HG02970 (cell line): Measurements from ENCODE around the gene LRRC56.

Experiments
- ATAC-seq: cut with Tn5 transposase; IDR thresholded peaks from one replicate; pipeline ENCODE4 v1.9.1; 2021; ENCODE audit warnings: mild to moderate bottlenecking, moderate library complexity, moderate number of reproducible peaks; ENCODE audit not compliant: unreplicated experiment, low FRiP score

The LRRC56 gene

GRCh38 chr11:518463-519202 lies 18.7 kb upstream of the LRRC56 start:
- peak; percentile 85 for ATAC-seq

- ATAC-seq = no peak
These were observed 16.7 kb upstream of the LRRC56 start for GRCh38 chr11:520428-521176.

GRCh38 chr11:521177-521688 lies 16.1 kb upstream of the LRRC56 start:
- ATAC-seq = no peak

DNA sequence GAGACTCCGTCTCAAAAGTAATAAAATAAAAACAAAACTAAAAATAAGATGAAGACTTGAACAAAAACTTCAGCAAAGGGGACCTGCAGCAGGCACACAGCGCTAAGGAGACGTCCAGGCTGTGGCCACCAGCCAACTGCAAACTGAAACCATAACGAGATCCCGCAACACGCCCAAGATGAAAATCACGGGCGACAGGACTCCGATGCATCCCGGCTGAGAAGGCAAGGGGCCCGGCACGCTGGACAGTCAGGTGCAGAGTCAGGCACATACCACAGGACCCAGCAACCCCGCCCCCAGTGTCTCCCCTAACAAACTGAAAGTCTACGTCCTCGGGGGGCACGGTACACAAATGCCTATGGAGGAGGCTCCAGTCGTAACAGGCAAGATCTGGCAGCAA lies 11.1 kb upstream of the LRRC56 start:
- ATAC-seq = no peak

DNA sequence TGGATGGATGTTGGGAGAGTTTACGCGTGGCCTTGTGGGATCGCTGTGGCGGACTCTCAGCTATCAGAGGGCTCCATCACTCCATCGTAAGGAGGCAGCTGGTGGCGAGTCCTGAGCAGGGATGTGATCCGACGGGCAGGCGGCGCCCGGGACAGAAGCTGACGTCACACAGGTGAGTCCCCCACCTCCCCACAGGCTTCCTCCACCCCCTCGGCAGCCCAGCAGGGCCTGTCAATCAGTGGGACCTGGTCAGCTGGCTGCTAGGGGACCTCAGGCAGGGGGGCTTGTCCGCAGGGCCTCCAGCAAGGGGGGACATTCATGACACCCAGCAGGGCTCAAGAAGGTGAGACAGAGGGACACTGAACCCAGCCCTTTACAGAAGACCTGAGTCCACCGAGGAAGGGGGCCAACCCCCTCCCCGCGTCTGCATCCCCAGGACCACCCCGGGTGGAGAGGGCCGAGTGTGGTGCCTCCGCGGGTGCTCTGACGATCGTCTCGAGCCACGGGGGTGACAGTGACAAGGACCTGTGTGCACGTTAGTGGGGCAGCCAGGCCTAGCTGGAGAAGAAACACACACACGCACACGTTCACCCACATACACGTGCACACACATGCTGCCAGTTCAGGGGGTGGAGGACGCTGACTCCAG lies 9.0 kb upstream of the LRRC56 start:
- no peak for ATAC-seq

DNA sequence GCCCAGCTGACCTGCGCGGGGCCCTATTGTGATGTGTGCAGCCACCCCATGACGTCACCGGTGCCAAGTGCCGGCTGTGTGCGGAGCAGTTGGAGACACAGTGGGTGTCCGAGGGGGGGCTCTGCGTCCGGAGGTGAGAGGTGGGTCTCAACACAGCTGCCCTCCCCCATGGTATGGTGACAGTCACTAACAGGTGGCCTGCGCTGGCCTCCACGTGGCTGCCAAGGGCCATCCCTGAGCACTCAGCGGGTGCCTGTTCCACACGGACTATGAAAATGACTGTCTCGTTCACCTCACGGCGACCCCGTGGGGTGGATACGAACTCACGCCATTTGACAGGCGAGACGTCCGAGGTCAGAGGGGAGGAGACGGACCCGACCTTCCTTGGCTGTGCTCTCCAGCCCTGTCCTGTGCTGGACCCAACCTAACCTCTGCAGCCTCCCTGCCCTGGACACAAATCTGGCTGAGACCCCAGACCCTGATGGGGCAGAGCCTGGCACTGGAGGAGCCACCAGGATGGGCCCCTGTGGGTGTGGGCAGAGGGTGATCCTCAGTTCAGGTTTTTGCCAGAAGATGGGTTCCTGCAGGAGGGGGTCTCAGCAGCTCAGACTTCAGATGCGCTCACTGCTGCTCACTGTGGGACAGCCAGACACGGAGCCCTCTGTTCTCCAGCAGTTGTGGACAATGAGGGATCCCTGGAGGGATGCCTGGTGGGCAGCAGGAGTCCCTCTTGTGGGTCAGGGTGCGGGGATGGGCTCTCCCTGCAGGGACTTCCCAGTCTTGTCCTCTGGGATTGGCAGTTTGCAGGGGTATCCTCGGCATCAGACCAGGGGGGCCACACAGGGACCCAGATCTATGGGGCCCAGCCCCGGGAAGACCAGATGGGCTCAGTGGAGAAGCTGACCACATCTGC lies 8.3 kb upstream of the LRRC56 start:
- no peak for ATAC-seq

GRCh38 chr11:529728-530411 lies 7.5 kb upstream of the LRRC56 start:
- no peak for ATAC-seq

GRCh38 chr11:530960-531831 lies 6.1 kb upstream of the LRRC56 start:
- no peak for ATAC-seq

- no peak for ATAC-seq
These were observed 5.3 kb upstream of the LRRC56 start for GRCh38 chr11:531919-532526.

DNA sequence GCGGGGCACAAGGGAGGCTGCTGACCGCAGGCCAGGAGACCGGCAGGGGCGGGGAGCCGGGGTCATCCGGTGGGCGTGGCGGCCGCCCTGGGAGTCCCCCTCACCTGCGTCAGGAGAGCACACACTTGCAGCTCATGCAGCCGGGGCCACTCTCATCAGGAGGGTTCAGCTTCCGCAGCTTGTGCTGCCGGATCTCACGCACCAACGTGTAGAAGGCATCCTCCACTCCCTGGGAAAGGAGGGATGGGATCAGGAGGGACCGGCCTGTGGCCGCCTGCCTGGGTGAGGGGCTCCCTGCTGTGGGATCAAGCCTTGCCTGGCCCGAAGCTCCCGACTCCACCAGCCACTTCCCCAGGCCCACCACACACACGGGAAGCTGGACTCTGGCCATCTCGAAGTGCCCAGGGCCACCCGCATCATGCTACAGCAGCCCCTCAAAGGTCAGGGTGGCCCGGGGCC lies 4.8 kb upstream of the LRRC56 start:
- ATAC-seq = no peak

DNA sequence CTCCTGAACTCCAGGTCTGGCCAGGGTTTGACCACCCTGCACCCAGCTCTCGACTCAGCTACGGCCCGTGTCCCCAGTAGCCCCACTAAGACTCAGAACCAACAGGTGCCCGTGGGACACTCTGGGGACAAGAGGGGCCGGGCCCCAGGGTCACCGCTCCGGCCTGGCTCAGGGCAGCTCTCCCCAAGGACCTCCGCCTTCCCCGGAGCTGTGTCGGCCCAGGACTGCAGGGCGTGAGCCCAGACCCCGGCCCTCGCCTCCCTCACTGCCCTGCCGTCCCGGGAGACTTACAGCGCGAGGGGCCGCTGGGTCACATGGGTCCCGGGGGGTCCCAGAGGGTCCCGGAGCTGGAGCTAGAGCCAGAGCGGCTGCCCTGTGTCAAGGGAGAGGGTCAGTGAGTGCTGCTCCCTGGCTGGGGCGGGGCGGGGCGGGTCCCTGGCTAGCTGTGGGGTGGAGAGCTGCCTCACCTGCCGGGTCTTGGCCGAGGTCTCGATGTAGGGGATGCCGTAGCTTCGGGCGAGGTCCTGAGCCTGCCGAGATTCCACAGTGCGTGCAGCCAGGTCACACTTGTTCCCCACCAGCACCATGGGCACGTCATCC lies 4.2 kb upstream of the LRRC56 start:
- ATAC-seq = no peak

DNA sequence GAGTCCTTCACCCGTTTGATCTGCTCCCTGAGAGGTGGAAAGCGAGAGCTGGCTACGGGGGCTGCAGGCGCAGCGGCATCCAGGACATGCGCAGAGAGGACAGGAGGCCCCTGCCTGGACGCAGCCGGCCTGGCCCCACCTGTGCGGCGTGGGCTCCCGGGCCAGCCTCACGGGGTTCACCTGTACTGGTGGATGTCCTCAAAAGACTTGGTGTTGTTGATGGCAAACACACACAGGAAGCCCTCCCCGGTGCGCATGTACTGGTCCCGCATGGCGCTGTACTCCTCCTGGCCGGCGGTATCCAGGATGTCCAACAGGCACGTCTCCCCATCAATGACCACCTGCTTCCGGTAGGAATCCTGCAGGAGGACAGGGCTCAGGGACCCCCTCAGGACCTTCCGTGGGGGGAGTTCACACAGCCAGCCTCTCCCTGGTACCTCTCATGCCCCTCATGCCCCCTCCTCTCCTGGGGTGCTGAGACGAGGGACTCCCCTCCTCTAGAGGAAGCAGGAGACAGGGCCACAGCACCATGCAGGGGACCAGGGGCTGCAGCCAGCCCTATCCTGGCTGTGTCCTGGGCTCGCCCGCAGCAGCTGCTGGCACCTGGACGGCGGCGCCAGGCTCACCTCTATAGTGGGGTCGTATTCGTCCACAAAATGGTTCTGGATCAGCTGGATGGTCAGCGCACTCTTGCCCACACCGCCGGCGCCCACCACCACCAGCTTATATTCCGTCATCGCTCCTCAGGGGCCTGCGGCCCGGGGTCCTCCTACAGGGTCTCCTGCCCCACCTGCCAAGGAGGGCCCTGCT lies 3.5 kb upstream of the LRRC56 start:
- ATAC-seq = no peak

GRCh38 chr11:534396-535209 lies 2.7 kb upstream of the LRRC56 start:
- peak; percentile 1 for ATAC-seq

- ATAC-seq = no peak
These were observed 2.2 kb upstream of the LRRC56 start for GRCh38 chr11:535210-535518.

GRCh38 chr11:535519-536454 lies 1.5 kb upstream of the LRRC56 start, which contains the start of gene HRAS:
HRAS (minus strand) TSS chr11:535576.
- peak; percentile 74 for ATAC-seq
